Hematopoietic multipotent progenitor cell (in vitro differentiated cells): ENCODE results near the gene FOXJ3. TPM values are rescaled to one million over a fixed set of nuclear protein-coding genes. Genes with fewer than 3 reads are reported as not detected.

Experiments used
- DNase-seq, 3 donors: peaks; one replicate each; pipeline ENCODE4 v3.0.0-alpha.2; 2011 to 2015; ENCODE audit warnings: low read depth in 2 of 3, low spot score in 2 of 3
- total RNA-seq: library from RNA; depleted of rRNA; stranded (reverse); fragments of >200 nt; gene quantifications from one replicate; pipeline ENCODE4 v1.2.3, GENCODE V29; 2012

The FOXJ3 gene
- total RNA-seq, 1 donor = 44.2 TPM

GRCh38 chr1:42335809-42336518 lies 929 bp upstream of the FOXJ3 start:
- no peak for DNase-seq

GRCh38 chr1:42334240-42335049 lies 590 bp downstream of the FOXJ3 start:
- DNase-seq = peak in 1 of 3 donors; percentile 27

GRCh38 chr1:42333662-42334239 lies 1.3 kb downstream of the FOXJ3 start:
- DNase-seq = no peak

GRCh38 chr1:42332877-42333276 lies 2.2 kb downstream of the FOXJ3 start:
- DNase-seq = no peak

GRCh38 chr1:42330215-42330614 lies 4.8 kb downstream of the FOXJ3 start:
- no peak for DNase-seq

- no peak for DNase-seq
These were observed 6.0 kb downstream of the FOXJ3 start for GRCh38 chr1:42328916-42329496.

- no peak for DNase-seq
These were observed 6.9 kb downstream of the FOXJ3 start for GRCh38 chr1:42328047-42328625.

GRCh38 chr1:42325014-42325402 lies 10.0 kb downstream of the FOXJ3 start:
- DNase-seq = no peak

- DNase-seq = no peak
These were observed 10.5 kb downstream of the FOXJ3 start for GRCh38 chr1:42324398-42325013.

GRCh38 chr1:42323551-42323950 lies 11.5 kb downstream of the FOXJ3 start:
- DNase-seq = no peak

- DNase-seq = peak in 1 of 3 donors; percentile 34
These were observed 12.5 kb downstream of the FOXJ3 start for GRCh38 chr1:42322577-42322976.

- no peak for DNase-seq
These were observed 13.3 kb downstream of the FOXJ3 start for GRCh38 chr1:42321731-42322130.

GRCh38 chr1:42320708-42321107 lies 14.3 kb downstream of the FOXJ3 start:
- no peak for DNase-seq

- peak in 1 of 3 donors; percentile 53 for DNase-seq
These were observed 15.1 kb downstream of the FOXJ3 start for GRCh38 chr1:42319871-42320484.

- no peak for DNase-seq
These were observed 15.7 kb downstream of the FOXJ3 start for GRCh38 chr1:42319128-42319851.

GRCh38 chr1:42318601-42319000 lies 16.4 kb downstream of the FOXJ3 start:
- DNase-seq = no peak

- DNase-seq = no peak
These were observed 17.7 kb downstream of the FOXJ3 start for GRCh38 chr1:42317308-42317707.

- no peak for DNase-seq
These were observed 18.7 kb downstream of the FOXJ3 start for GRCh38 chr1:42316292-42316691.

GRCh38 chr1:42315500-42315899 lies 19.5 kb downstream of the FOXJ3 start:
- DNase-seq = no peak
